AG08395 (cell line): ENCODE results near the gene TSEN34.
A peak's percentile ranks its signal among the peaks of the same experiment; 100 is the strongest.
"Not testable (repeated sequence)": the region's sequence is repeated elsewhere in the genome, so short reads cannot be mapped to it uniquely, and the experiment has no call there.

ENCODE experiments used
- DNase-seq: peaks from one replicate; pipeline ENCODE4 v3.0.0; 2012; ENCODE audit warnings: mixed read lengths, low spot score

The TSEN34 gene

DNA sequence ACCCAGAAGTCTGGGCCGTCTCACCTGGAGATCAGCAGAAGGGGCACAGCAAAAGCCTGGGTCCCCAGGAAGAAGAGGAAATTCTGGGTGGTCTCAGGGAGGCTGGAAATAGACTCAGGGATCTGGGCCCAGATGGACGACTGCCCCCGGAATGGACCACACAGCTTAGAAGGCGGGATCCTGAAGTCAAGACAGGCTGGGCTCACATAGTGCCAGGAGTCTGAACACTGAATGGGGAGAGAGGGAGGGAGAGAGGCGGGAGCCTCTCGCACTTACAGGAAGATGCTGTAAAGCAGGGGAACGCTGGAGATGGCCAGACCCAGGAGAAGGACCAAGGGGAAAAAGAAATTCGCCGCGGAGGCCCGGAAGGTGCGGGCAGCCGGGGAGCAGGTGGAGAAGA, 30.3 kb upstream of the TSEN34 start:
- DNase-seq, result no peak

DNA sequence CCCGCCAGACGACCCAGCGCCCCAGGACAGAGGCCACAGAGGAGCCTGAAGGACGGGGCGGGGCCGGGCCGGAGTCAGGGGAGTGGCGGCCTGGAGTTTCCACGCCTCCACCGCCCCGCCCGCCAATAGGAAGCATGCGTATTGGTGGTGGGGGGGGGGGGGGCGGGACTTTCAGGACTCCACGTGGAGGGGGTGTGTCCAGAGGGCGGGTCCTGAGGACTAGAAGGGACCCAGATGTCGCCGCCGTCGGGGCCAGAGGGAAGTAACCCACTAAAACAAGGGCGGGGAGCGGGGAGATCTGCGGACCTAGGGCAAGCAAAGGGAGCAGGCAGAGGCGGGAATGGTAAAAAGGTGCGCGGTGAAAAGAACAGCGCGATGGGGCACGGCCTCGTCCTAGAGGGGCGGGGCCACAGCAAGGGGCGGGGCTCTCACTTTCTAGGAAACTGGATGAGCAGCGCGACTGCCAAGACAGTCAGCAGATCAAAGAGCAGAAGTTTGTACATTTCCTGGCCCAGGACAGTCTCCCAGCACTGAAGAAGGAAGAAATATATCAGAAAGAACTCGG, 28.8 kb upstream of the TSEN34 start:
- DNase-seq, result peak; percentile 93

DNA sequence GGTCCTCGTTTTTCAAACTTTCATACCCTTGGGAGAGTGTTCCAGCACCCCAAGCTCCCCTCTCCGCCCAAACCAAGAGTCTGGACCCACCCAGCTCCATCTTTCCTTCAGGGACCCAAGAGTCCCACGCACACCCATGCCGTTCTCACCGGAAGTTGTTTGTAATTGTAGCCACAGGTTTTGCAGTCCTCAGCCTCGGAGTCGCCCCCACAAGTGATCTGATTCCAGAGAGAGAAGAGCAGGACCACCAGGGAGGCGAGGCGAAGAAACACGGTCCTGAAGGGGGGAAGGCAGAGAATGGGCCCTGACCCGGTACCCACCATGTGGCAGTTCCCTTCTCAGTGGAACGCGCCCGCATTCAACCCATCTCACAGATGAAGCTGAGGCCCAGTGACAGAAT, 28.2 kb upstream of the TSEN34 start:
- DNase-seq, result no peak

DNA sequence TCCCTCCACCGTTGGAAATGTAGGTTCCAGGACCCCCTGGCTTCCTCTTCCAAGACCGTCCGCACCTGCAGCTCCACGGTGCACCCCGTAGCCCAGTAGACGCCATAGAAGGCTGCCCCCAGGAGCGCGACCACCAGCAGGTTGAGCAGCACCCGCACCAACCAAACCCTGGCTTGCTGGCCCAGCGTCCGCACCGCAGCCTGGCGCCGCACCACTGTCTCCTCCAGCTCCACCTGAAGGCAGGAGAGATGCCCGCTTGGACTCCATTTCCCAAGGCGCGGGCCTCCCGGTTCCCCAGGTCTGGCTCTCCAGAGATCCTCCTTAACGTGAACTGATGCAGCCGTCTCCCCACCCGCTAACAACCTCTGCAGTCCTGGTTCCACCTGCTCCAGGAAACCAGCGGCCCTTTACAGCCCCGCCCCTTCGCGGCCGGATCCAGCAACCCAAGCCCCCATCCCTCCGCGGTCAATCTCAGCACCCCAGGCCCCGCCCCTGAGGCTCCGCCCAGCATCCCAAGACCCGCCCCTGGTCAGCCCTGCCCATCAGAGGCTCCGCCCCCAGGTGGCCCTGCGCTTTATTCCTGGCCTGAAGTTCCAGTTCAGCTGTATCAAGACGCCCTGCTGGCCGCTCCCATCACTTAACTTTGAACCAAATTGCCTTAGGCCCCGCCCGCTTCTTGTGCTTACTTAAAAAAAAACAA, 26.6 kb upstream of the TSEN34 start:
- peak; percentile 65 for DNase-seq

DNA sequence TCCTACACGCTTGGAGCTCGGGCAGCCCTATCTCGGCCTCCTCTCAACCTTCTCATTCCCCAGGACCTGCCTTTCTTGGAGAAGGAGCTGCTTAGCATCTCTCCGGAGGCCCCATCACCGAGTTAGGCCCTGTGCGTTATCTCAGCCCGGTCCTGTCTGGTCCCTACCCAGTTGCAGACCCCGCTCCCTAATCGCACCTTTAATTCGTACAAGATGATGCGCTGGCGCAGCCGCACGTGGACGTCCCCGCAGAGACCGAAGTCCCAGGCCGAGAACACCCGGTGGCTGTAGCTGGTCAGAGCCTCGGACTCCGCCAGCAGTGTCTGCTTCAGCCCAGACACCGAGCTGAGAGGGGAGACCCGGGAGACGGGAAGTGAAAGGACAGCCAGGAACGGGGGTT, 25.9 kb upstream of the TSEN34 start:
- DNase-seq, result no peak

DNA sequence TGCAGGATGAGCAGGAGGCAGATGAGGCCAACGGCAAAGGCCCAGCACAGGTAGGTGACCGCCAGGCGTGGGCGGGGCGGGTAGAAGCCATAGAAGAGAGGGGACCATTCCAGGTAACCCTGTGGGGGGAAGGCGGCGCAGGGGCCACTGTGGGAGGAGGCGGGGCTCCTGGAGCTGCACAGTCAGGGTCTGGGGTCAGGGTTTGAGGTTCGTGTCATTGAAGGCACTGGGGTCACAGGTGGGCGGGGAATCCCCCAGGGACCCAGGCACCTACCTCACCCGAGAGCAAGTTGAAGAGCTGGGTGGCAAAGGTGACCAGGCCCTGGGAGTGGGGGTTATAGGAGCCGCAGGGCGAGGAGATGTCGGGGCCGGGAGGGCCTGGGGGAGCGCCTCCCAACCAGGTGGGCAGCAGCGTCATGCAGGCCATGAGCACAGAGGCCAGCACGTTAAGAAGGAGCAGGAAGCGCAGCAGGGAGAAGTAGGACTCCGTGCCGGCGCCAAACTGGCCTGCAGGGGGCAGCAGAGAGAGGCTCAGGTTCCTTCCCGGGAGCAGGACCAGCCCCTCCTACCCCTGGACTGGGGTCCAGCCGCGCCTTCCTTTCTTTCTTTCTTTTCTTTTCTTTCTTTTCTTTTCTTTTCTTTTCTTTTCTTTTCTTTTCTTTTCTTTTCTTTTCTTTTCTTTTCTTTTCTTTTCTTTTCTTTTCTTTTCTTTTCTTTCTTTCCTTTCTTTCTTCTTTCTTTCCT, 22.8 kb upstream of the TSEN34 start:
- DNase-seq, result peak; percentile 94

- no peak for DNase-seq
These were observed 21.9 kb upstream of the TSEN34 start for GRCh38 chr19:54169149-54169740.

GRCh38 chr19:54171736-54172431, 19.2 kb upstream of the TSEN34 start:
- not testable (repeated sequence) for DNase-seq

- DNase-seq, result no peak
These were observed 18.4 kb upstream of the TSEN34 start, which contains the start of gene TMC4 for GRCh38 chr19:54172471-54173358. TMC4 (minus strand) TSS chr19:54173160; CDS start chr19:54173117, 43 bp downstream.

GRCh38 chr19:54173359-54173699, 17.8 kb upstream of the TSEN34 start:
- no peak for DNase-seq

GRCh38 chr19:54173951-54174834, 16.9 kb upstream of the TSEN34 start:
- DNase-seq, result no peak

- DNase-seq, result no peak
These were observed 12.4 kb upstream of the TSEN34 start for GRCh38 chr19:54178581-54179261.

DNA sequence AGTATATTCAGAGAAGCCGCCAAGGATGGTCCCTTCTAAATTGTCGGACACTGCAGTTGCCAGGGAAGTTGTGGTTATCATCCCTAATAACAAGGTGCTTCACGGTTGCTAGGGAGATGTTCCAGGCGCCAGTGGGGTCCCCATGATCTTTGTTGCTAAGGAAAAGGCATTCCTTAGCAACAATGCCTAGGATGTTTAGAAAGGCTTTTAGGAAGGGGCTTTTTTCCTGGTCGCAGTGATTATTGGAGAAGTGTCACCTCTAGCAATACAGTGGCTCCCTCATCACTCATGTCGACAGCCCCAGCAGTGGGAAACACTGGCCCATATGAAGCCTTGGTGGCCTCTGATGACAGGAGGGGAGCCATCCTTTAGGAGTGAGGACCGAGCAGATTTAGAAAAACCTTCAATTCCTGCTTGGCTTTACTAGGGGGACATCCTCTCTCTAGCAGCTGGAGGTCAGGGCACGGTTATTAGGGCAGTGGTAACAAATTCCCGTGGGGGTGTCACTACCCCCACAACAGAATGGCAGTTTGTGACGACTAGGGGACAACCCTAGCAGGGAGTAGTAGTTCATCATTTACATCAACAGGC, 11.8 kb upstream of the TSEN34 start:
- no peak for DNase-seq

- no peak for DNase-seq
These were observed 11.1 kb upstream of the TSEN34 start for GRCh38 chr19:54179921-54180461.

DNA sequence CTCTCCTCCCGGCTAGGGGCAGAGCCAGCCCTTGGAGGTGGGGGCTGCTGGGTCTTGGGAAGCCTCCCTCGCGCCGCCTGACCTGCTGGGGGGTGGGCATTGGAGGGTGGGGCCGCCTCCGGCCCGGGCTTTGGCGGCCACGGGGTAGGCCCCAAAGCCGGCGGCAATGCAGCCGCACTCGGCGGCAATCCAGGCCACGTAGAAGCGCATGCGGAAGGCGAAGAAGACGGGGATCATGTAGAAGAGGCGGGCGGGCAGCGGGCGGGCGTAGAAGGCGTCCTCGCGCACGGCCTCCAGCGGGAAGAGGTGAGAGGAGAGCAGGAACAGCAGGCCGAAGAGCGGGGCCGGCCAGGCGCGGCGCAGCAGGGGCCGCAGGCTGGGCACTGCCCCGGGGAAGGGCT, 10.4 kb upstream of the TSEN34 start:
- DNase-seq, result no peak

- not testable (repeated sequence) for DNase-seq
These were observed 9.2 kb upstream of the TSEN34 start for GRCh38 chr19:54181894-54182293.

DNA sequence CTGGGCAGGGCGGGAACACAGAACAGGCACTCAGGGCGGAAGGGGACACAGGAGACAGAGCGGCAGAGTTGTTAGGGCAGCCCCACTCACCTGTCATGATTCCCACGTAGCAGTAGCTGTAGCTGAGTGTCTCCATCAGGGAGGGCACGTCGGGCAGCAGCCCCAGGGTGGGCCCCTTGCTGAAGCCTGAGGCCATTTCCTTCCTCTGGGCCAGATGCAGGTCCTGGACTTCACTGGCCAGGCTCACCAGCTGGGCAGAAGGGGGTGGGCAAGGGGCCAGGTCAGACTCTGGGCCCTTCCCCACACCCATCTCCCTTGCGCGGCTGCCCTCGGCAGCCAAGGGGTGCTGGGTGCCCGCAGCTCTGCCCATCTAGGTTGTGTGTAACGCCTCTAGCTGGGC, 7.7 kb upstream of the TSEN34 start:
- no peak for DNase-seq

DNA sequence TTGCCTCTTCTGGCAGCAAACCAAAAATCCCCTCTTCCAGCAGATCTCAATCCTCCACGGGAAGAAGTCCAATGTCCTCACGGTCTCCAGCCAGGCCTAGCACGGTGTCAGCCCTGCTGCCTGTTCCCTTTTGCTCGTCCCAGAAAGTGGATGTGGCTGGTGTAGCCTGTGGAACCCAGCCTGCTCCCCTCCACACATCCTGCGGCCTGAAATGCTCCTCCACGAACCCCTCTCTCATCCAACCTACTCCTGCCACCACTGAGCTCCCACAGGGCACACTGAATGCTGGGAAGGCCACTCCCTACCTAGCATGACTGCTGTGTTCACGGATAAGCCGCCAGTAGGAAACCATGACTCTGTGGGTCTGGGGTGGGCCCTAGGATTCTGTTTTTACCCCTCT, 4.8 kb upstream of the TSEN34 start:
- no peak for DNase-seq

DNA sequence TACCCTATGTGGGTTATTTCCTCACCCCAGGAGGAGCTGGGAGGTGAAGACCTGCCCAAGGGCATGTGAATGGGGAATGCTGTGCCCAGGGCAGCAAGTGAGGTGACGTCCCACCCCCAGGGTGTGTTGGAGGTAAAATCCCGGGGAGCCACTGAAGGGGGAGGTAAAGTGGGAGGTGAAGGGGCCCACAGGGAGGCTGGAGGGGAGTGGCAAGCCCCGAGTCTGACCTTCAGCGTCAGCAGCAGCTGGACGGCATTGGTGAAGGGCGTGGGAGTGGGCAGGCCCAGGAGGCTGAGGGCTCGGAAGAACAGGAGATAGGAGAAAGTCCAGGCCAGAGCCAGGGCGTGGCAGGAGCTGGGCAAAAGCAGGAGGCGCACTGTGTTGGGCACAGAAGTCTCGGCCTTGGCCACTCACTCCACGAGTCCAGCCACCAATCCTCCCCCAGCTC, 4.2 kb upstream of the TSEN34 start:
- no peak for DNase-seq
